Myocyte (in vitro differentiated cells): Measurements from ENCODE around the gene COMMD6. TPM values are rescaled to one million over a fixed set of nuclear protein-coding genes. Genes with fewer than 3 reads are reported as not detected.

Source experiments
- DNase-seq: peaks from one replicate; pipeline ENCODE4 v3.0.0-alpha.2; 2012; ENCODE audit warnings: low read depth
- total RNA-seq: library from RNA; depleted of rRNA; stranded (reverse); fragments of >200 nt; gene quantifications from 2 replicates; pipeline ENCODE4 v1.2.3, GENCODE V29; 2014

The COMMD6 gene
- total RNA-seq, 1 donor from 2014 or later, result 45.2 TPM

- no peak for DNase-seq
Observed at GRCh38 chr13:75485286-75486062, 52.2 kb downstream of the COMMD6 start.

DNA sequence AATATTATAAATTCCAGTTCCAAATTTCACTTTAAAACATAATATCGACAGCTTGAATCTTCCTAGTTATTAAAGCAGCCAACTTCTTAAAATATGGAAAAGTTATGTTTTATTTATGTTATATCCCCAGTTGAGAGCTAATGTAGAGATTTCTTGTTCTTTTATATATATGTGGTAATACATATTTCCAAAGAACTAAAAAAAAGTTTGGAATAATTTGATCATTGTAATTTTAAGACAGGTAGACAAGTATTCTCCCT is 54.9 kb downstream of the COMMD6 start:
- DNase-seq, result no peak

DNA sequence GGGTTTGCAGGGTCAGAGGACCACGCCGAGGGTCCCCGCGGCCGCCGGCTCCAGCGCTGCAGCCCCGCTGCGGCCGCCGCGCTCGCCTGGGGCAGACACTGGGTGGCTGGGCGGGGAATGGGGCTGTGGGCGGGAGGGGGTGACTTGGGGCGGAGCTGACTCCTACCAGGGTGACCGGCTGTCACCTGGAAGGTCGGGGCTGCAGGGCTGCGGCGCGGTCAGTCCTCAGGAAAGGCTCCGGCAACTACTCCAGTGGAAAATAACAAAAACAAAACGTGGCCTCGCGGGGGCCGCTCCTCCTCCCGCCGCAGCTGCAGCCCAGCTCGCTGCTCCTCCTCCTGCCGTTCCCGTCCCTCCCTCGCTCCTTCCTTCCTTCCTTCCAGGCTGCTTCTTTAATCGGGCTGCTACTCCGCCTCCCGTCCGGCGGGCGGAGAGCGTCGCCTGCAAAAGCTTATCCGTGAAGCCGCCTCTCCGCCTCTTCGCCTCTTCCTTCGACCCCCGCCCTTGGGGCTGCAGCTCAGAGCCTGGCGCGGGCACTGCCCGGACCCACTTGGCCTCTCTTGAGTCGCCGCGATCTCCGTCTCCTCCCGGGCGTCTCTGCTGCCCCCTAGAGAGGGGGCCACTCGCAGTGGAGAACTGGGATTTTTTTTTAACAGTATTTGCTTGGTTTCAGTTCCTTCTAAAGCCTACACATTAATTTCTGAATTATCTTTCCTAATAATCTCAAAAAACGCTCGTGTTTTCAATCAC is 55.4 kb downstream of the COMMD6 start, which contains the start of gene TBC1D4:
Gene TBC1D4, minus strand, starts transcription at position 100 of the 750 bp plus-strand sequence. CDS start 402 bp downstream, outside the sequence.
- DNase-seq, result peak; percentile 95

- DNase-seq, result peak; percentile 49
Observed at GRCh38 chr13:75481176-75482069, 56.2 kb downstream of the COMMD6 start.

GRCh38 chr13:75480671-75481175 is 56.9 kb downstream of the COMMD6 start:
- peak; percentile 43 for DNase-seq

GRCh38 chr13:75479102-75479740 is 58.4 kb downstream of the COMMD6 start:
- no peak for DNase-seq

DNA sequence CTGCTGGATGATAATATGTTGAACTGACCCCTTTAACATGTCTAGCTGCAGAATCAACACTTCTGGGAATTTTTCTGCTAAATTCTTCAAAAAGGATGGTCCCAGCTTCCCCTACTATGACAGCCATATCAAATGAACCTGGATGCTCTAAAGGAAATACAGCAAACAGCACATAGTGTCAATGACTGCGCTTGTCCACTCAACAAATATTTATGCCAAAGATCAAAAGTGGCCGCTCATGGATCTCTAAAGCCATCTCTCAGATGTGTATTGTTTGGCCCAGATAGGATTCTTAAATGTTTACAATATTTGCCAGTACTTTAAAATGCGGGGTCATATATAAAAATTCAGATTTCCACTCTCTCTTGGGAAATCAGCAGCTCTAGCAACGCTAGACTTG is 59.0 kb downstream of the COMMD6 start:
- no peak for DNase-seq

Other genes with a start within 250 kb of the COMMD6 start
- gene TBC1D4, start 55.7 kb downstream of the COMMD6 start, total RNA-seq, result 6.8 and 23.2 TPM in 2 replicates
- 17.0 and 26.7 TPM in 2 replicates for gene UCHL3, start 11.9 kb upstream of the COMMD6 start, total RNA-seq
- gene LMO7, start 98.5 kb upstream of the COMMD6 start, total RNA-seq, result 1,016 and 1,227 TPM in 2 replicates